ENCODE data around the gene MAN2B1.

DNA sequence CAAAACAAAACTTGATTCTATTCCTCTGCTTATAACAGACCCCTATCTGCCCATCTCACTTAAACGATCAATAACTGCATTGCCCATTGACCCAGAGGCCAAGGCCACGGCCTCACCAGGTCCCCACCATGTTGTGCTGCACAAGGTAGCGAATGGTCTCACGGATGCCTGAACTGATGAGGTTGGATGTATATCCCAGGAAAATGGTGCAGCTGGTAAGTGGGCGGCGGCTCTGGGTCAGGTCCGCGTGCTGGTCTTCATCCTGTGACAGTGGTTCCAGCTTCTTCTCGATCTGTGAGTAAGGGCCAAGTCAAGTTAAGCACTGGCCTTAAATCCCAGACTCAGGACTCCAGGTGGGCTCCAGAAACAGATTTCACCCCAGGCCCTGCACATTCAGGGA, 13.5 kb upstream of the MAN2B1 start:
- TF ChIP-seq GATA2 (IDR thresholded peaks at IDR 0.05; ENCODE audit: low read depth, low read length) (no peak), GATA3 (IDR thresholded peaks at IDR 0.05; ENCODE audit: low read depth, low read length) (no peak)
